Vagina (tissue), 2 donors: Measurements from ENCODE around the gene POLA2. TPM values are rescaled to one million over a fixed set of nuclear protein-coding genes. Genes with fewer than 3 reads are reported as not detected.

Experiments used
- DNase-seq, 2 donors: peaks; one replicate each; pipeline ENCODE4 v3.0.0-alpha.2; 2017; ENCODE audit errors: extremely low spot score in 2 of 2
- H3K27ac ChIP-seq: fragments of 200-600 bp; sonication (generic); one replicate; pipeline ENCODE4 v1.5.1; 2019
- H3K27me3 ChIP-seq: fragments of 200-600 bp; sonication (generic); one replicate; pipeline ENCODE4 v1.5.1; 2019
- H3K36me3 ChIP-seq, 2 donors: fragments of 200-600 bp; sonication (generic); one replicate each; pipeline ENCODE4 v1.5.1; 2017 to 2019
- H3K4me1 ChIP-seq: fragments of 200-600 bp; sonication (generic); one replicate; pipeline ENCODE4 v1.5.1; 2019
- H3K4me3 ChIP-seq, 2 donors: fragments of 200-600 bp; sonication (generic); 1 replicate in 1 of 2; 2 replicates in 1 of 2; pipeline ENCODE4 v1.5.1; 2016 to 2019
- H3K9me3 ChIP-seq: fragments of 200-600 bp; sonication (generic); one replicate; pipeline ENCODE4 v1.5.1; 2019
- CTCF ChIP-seq, 3 experiments: fragments of 450-650 bp in 2 of 3; fragments of 200-600 bp in 1 of 3; sonication (generic) in 1 of 3; IDR thresholded peaks; one replicate each; pipeline ENCODE4 v1.5.1; 2017 to 2019; ENCODE audit warnings: antibody characterized with exemption in 3 of 3, mild to moderate bottlenecking in 2 of 3, moderate library complexity in 2 of 3
- POLR2A ChIP-seq, 2 donors: fragments of 450-650 bp; IDR thresholded peaks; one replicate each; pipeline ENCODE4 v1.6.1; 2017; ENCODE audit warnings: antibody characterized with exemption in 2 of 2, mild to moderate bottlenecking in 2 of 2, moderate library complexity in 2 of 2
- POLR2AphosphoS5 ChIP-seq, 2 donors: sonication (generic); formaldehyde crosslinking; IDR thresholded peaks; one replicate each; pipeline ENCODE4 v1.9.0; 2017; ENCODE audit warnings: antibody characterized with exemption in 2 of 2, mild to moderate bottlenecking in 2 of 2, low read depth in 1 of 2; ENCODE audit not compliant: insufficient read depth in 1 of 2
- intact Hi-C: fragments of 100-400 bp; cut with DNase I; formaldehyde crosslinking; loops from one replicate; pipeline ENCODE4 v1.15.1; 2023
- total RNA-seq: library from RNA; depleted of rRNA; stranded (reverse); fragments of >200 nt; gene quantifications from one replicate; pipeline ENCODE4 v1.2.3, GENCODE V29; 2016

The POLA2 gene
- total RNA-seq, 1 donor from 2014 or later = 9.6 TPM

- Histone ChIP-seq H3K36me3 (peaks cover 0 to 34% of the 10 kb centered on the region in 2 donors), H3K27me3 (no peaks in the 10 kb centered on the region), H3K9me3 (no peaks in the 10 kb centered on the region), H3K4me3 (no peak overlapping the region), H3K4me1 (no peaks in the 10 kb centered on the region), H3K27ac (no peak overlapping the region)
- TF ChIP-seq POLR2A (IDR thresholded peaks at IDR 0.05) (no peak), CTCF (IDR thresholded peaks at IDR 0.05) (no peak), POLR2AphosphoS5 (IDR thresholded peaks at IDR 0.05; ENCODE audit: insufficient read depth in 1 of 2, low read depth in 1 of 2) (no peak)
- intact Hi-C loops = loop anchor here (5.0 to 10.0 kb wide), 2 partner anchors 52 to 235 kb away; partner anchors contain the start of gene DPF2
- DNase-seq = no peak
Measured at GRCh38 chr11:65279741-65280440, 18.1 kb downstream of the POLA2 start.

GRCh38 chr11:65280646-65281045 is 18.9 kb downstream of the POLA2 start:
- Histone ChIP-seq H3K27ac (no peak overlapping the region), H3K27me3 (no peaks in the 10 kb centered on the region), H3K4me1 (no peaks in the 10 kb centered on the region), H3K9me3 (no peaks in the 10 kb centered on the region), H3K36me3 (peaks cover 0 to 34% of the 10 kb centered on the region in 2 donors), H3K4me3 (no peak overlapping the region)
- TF ChIP-seq POLR2A (IDR thresholded peaks at IDR 0.05) = no peak
- TF ChIP-seq CTCF (IDR thresholded peaks at IDR 0.05) = no peak
- no peak for TF ChIP-seq POLR2AphosphoS5 (IDR thresholded peaks at IDR 0.05; ENCODE audit: insufficient read depth in 1 of 2, low read depth in 1 of 2)
- intact Hi-C loops = no loop called here
- DNase-seq = no peak

- H3K27me3 ChIP-seq = no peaks in the 10 kb centered on the region
- intact Hi-C loops = no loop called here
- no peaks in the 10 kb centered on the region for H3K9me3 ChIP-seq
- no peak overlapping the region for H3K4me3 ChIP-seq
- H3K36me3 ChIP-seq = peaks cover 0 to 15% of the 10 kb centered on the region in 2 donors
- no peak overlapping the region for H3K27ac ChIP-seq
- H3K4me1 ChIP-seq = peaks cover 20% of the 10 kb centered on the region
- DNase-seq = no peak
- TF ChIP-seq POLR2A (IDR thresholded peaks at IDR 0.05) (no peak), POLR2AphosphoS5 (IDR thresholded peaks at IDR 0.05; ENCODE audit: insufficient read depth in 1 of 2, low read depth in 1 of 2) (no peak), CTCF (IDR thresholded peaks at IDR 0.05) (no peak)
Measured at GRCh38 chr11:65286686-65287085, 24.9 kb downstream of the POLA2 start.

- intact Hi-C loops = no loop called here
- TF ChIP-seq POLR2AphosphoS5 (IDR thresholded peaks at IDR 0.05; ENCODE audit: insufficient read depth in 1 of 2, low read depth in 1 of 2) (no peak), CTCF (IDR thresholded peaks at IDR 0.05) (no peak), POLR2A (IDR thresholded peaks at IDR 0.05) (no peak)
- H3K9me3 ChIP-seq = no peaks in the 10 kb centered on the region
- peaks cover 29% of the 10 kb centered on the region for H3K4me1 ChIP-seq
- H3K27ac ChIP-seq = no peak overlapping the region
- peaks cover 0 to 6% of the 10 kb centered on the region in 2 donors for H3K36me3 ChIP-seq
- no peak for DNase-seq
- no peak overlapping the region for H3K4me3 ChIP-seq
- H3K27me3 ChIP-seq = no peaks in the 10 kb centered on the region
Measured at GRCh38 chr11:65287601-65288000, 25.8 kb downstream of the POLA2 start.
